ENCODE data around the gene PRKX. TPM values are rescaled to one million over a fixed set of nuclear protein-coding genes. Genes with fewer than 3 reads are reported as not detected.
"Not testable (repeated sequence)": the region's sequence is repeated elsewhere in the genome, so short reads cannot be mapped to it uniquely, and the experiment has no call there.

The PRKX gene
- total RNA-seq, 4 donors from 2014 or later = 32.2 to 37.8 (median 34.1) TPM

DNA sequence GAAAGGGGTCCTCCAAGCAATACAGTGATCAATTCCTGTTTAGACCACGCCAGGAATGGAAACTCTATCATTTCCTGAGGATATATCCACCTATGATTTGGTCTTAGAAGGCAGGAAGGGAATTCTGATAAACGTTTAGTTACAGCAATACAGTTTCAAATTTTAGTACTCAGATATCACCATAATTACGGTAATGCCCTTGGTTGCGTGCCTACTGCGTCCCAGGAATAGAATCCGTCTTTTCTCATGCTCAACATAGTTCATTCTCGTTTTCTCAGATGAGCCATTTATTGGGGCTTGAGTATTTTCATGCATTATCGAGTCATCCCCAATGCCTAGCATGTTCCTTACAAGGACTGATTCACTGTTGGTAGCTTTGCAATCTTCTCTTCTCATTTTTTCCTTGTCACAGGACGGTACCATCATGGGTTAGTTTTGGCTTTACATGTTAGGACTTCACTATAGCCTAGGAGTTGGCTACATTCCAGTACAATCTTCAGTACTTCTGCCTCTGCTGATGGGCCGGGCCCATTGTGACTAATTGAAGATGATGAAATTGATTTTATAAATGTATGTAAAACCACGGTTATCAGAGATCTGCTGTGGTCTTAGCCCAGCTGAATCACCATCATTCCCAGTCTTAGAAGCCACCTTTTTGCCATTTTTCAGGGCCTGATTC is 4.4 kb upstream of the PRKX start:
- Histone ChIP-seq H3K36me3 (no peaks in the 10 kb centered on the region), H3K27me3 (no peaks in the 10 kb centered on the region), H3K4me1 (no peaks in the 10 kb centered on the region), H3K9me3 (no peaks in the 10 kb centered on the region), H3K27ac (no peak overlapping the region), H3K4me3 (no peak overlapping the region)
- DNase-seq (ENCODE audit: low spot score in 2 of 2) = no peak
- 54 to 63% methylated on average over 11 of the region's 11 CpGs for WGBS, 2 donors
- TF ChIP-seq CTCF (IDR thresholded peaks at IDR 0.05) = no peak
- TF ChIP-seq EP300 (IDR thresholded peaks at IDR 0.05) = no peak
- TF ChIP-seq POLR2A (IDR thresholded peaks at IDR 0.05) = no peak

GRCh38 chrX:3715921-3716320 is 2.5 kb upstream of the PRKX start:
- H3K36me3 ChIP-seq = no peaks in the 10 kb centered on the region
- DNase-seq (ENCODE audit: low spot score in 2 of 2) = no peak
- no peak overlapping the region for H3K27ac ChIP-seq
- no peak for TF ChIP-seq CTCF (IDR thresholded peaks at IDR 0.05)
- TF ChIP-seq EP300 (IDR thresholded peaks at IDR 0.05) = no peak
- no peak for TF ChIP-seq POLR2A (IDR thresholded peaks at IDR 0.05)
- 75 to 81% methylated on average over 3 of the region's 3 CpGs for WGBS, 2 donors
- no peaks in the 10 kb centered on the region for H3K9me3 ChIP-seq
- no peak overlapping the region for H3K4me3 ChIP-seq
- H3K4me1 ChIP-seq = no peaks in the 10 kb centered on the region
- H3K27me3 ChIP-seq = no peaks in the 10 kb centered on the region

DNA sequence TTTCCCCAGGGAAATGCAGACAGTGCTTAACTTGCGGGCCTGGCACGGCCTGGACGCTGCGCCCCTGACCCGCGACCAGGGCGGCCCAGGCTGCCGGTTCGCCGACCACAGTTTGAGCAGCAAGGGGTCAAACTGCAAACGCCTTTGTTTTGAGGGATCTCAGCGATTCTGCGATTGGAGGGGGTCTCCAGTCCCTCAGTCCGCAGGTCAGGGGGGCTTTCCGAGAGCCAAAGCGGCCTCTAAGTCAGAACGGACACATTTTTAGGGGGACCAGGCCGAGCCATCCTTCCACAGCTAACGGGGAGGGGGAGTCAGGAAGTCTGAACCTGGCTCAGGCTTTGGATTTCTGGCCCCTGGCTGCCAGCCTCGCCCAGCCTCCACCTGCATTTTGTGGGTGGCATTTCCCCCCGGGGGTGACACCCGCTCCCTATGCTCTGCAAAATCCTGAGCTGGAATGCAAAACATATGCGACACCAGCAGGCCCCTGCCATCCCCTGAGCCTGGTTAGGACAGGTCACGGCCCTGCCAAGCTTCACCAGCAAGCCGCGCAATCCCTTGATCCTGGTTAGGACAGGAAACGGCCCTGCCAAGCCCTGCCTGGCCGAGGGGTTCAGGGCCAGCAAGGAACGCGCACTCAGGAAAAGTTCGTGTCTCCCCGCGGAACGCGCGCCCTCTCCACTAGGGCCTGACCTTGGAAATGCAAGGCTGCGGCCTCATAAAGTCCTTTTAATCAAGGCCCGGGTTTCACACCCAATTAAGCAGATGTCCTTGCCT is 1.4 kb upstream of the PRKX start:
- H3K27ac ChIP-seq = peak overlapping the region in 2 of 4 donors; percentile 91 to 92
- 67 to 68% methylated on average over 19 to 37 of the region's 38 CpGs for WGBS, 2 donors
- not testable (repeated sequence) for H3K36me3 ChIP-seq; H3K27me3 ChIP-seq; H3K9me3 ChIP-seq; H3K4me3 ChIP-seq; DNase-seq (ENCODE audit: low spot score in 2 of 2); H3K4me1 ChIP-seq

DNA sequence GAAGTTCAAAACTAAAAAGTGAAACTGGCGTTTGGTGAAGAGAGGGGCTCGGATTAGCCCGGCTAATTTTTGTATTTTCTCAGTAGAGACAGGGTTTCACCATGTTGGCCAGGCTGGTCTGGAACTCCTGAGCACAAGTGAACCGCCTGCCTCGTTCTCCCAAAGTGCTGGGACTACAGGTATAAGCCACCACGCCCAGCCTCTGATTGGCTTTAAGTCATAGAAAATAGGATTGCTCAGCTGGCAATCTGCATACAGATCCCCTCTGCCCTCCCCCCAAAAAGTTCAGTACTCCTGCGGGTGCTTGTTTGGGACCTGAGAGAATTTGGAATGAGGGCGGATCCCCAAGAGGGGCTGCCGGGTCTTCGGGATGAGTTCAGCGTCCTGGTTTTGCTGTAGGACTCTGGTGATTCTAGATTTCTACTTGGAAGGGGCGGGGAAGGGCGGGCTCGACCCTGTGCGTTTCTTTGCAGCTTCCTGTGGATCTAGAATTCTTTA is 537 bp upstream of the PRKX start:
- Histone ChIP-seq H3K27me3 (no peaks in the 10 kb centered on the region), H3K4me3 (peak overlapping the region; percentile 50 to 84 (median 64)), H3K4me1 (no peaks in the 10 kb centered on the region), H3K27ac (peak overlapping the region; percentile 73 to 92 (median 89)), H3K9me3 (no peaks in the 10 kb centered on the region), H3K36me3 (no peaks in the 10 kb centered on the region)
- TF ChIP-seq EP300 (IDR thresholded peaks at IDR 0.05) (no peak), POLR2A (IDR thresholded peaks at IDR 0.05) (no peak), CTCF (IDR thresholded peaks at IDR 0.05) (no peak)
- no peak for DNase-seq (ENCODE audit: low spot score in 2 of 2)
- 0 to 6% methylated on average over 5 to 15 of the region's 15 CpGs for WGBS, 2 donors

- Histone ChIP-seq H3K9me3 (no peaks in the 10 kb centered on the region), H3K27ac (peak overlapping the region; percentile 73 to 92 (median 90)), H3K27me3 (no peaks in the 10 kb centered on the region), H3K4me3 (peak overlapping the region; percentile 62 to 84 (median 68)), H3K36me3 (no peaks in the 10 kb centered on the region), H3K4me1 (no peaks in the 10 kb centered on the region)
- DNase-seq (ENCODE audit: low spot score in 2 of 2) = no peak
- WGBS, 2 donors = 0% methylated on average over 30 of the region's 38 CpGs; no CpG with 5 or more reads in 1 of the 2 donors
- TF ChIP-seq CTCF (IDR thresholded peaks at IDR 0.05) (no peak), POLR2A (IDR thresholded peaks at IDR 0.05) (no peak), EP300 (IDR thresholded peaks at IDR 0.05) (no peak)
These were observed 602 bp downstream of the PRKX start for GRCh38 chrX:3712870-3713224.
